Gastrocnemius medialis (tissue), 4 donors: ENCODE results near the gene RBM14. TPM values are rescaled to one million over a fixed set of nuclear protein-coding genes. Genes with fewer than 3 reads are reported as not detected.

Source experiments
- ATAC-seq, 2 donors: fragments of 150-250 bp; one replicate each; pipeline ENCODE4 v1.9.1; 2016
- DNase-seq, 2 donors: peaks; one replicate each; pipeline ENCODE4 v3.0.0-alpha.2; 2019
- H3K27ac ChIP-seq, 4 donors: fragments of 200-600 bp; sonication (generic); 1 replicate in 1 of 4; 2 replicates in 3 of 4; pipeline ENCODE4 v1.5.1; 2016 to 2018; ENCODE audit warnings: mild to moderate bottlenecking in 2 of 4, moderate library complexity in 1 of 4
- H3K27me3 ChIP-seq, 3 donors: fragments of 200-600 bp; sonication (generic) in 2 of 3; 1 replicate in 1 of 3; 2 replicates in 2 of 3; pipeline versions ENCODE4 v1.5.1 to v1.6.0; 2016 to 2019; ENCODE audit warnings: mild to moderate bottlenecking in 1 of 3, moderate library complexity in 1 of 3
- H3K36me3 ChIP-seq, 2 donors: fragments of 200-600 bp; sonication (generic) in 1 of 2; one replicate each; pipeline ENCODE4 v1.5.1; 2017 to 2018
- H3K4me1 ChIP-seq, 2 donors: fragments of 200-600 bp; sonication (generic) in 1 of 2; one replicate each; pipeline ENCODE4 v1.5.1; 2016 to 2017; ENCODE audit warnings: mild to moderate bottlenecking in 2 of 2
- H3K4me3 ChIP-seq, 4 donors: fragments of 200-600 bp; sonication (generic) in 3 of 4; 1 replicate in 1 of 4; 2 replicates in 3 of 4; pipeline ENCODE4 v1.5.1; 2016 to 2019; ENCODE audit warnings: mild to moderate bottlenecking in 2 of 4
- H3K9me3 ChIP-seq, 3 donors: fragments of 200-600 bp; sonication (generic) in 2 of 3; 1 replicate in 1 of 3; 2 replicates in 2 of 3; pipeline ENCODE4 v1.5.1; 2016 to 2019
- CTCF ChIP-seq, 5 experiments: fragments of 450-650 bp in 3 of 5; fragments of 200-600 bp in 2 of 5; sonication (generic) in 2 of 5; IDR thresholded peaks in 4 of 5; conservative IDR thresholded peaks in 1 of 5; 1 replicate in 4 of 5; 2 replicates in 1 of 5; pipeline ENCODE4 v1.5.1; 2016 to 2019; ENCODE audit warnings: antibody characterized with exemption in 5 of 5, mild to moderate bottlenecking in 3 of 5, moderate library complexity in 3 of 5
- POLR2A ChIP-seq, 2 donors: fragments of 450-650 bp; IDR thresholded peaks; one replicate each; pipeline ENCODE4 v1.6.1; 2017; ENCODE audit warnings: antibody characterized with exemption in 2 of 2, mild to moderate bottlenecking in 2 of 2, moderate library complexity in 2 of 2
- in situ Hi-C, 4 donors: fragments of 200-750 bp; cut with MboI; loops; one replicate each; pipeline versions ENCODE4 v1.15.0 to v1.8.0; 2017; ENCODE audit warnings: low sequenced_read_pairs in 4 of 4
- intact Hi-C: fragments of 100-400 bp; cut with DNase I; formaldehyde crosslinking; loops from one replicate; pipeline ENCODE4 v1.15.1; 2023; ENCODE audit warnings: low total_unique reads
- total RNA-seq, 4 donors: library from RNA; depleted of rRNA; stranded (reverse); fragments of >200 nt; gene quantifications; one replicate each; pipeline versions ENCODE4 v1.1.0 to v1.2.3, GENCODE V29; 2016

RBM14 gene
- total RNA-seq, 4 donors from 2014 or later: 17.0 to 43.2 (median 29.4) TPM

GRCh38 chr11:66619080-66619554 lies 2.7 kb downstream of the RBM14 start:
- H3K9me3 ChIP-seq: no peaks in the 10 kb centered on the region
- intact Hi-C loops: no loop called here
- peak overlapping the region; percentile 77 to 96 (median 93) for H3K4me3 ChIP-seq
- H3K27me3 ChIP-seq: no peaks in the 10 kb centered on the region
- ATAC-seq: no peak
- peak overlapping the region in 2 of 4 donors; percentile 95 for H3K27ac ChIP-seq
- peaks cover 0 to 2% of the 10 kb centered on the region in 2 donors for H3K36me3 ChIP-seq
- TF ChIP-seq CTCF (IDR thresholded peaks at IDR 0.05 in 4 of 5, conservative IDR thresholded peaks at IDR 0.05 in 1 of 5): no peak
- TF ChIP-seq POLR2A (IDR thresholded peaks at IDR 0.05): no peak
- in situ Hi-C loops: no loop called here
- peaks cover 54 to 68% of the 10 kb centered on the region in 2 donors for H3K4me1 ChIP-seq
- no peak for DNase-seq

- H3K9me3 ChIP-seq: no peaks in the 10 kb centered on the region
- no peak overlapping the region for H3K4me3 ChIP-seq
- H3K4me1 ChIP-seq: peaks cover 33 to 49% of the 10 kb centered on the region in 2 donors
- DNase-seq (no peak), ATAC-seq (no peak)
- H3K27ac ChIP-seq: no peak overlapping the region
- intact Hi-C loops: no loop called here
- no peak for TF ChIP-seq POLR2A (IDR thresholded peaks at IDR 0.05)
- no peak for TF ChIP-seq CTCF (IDR thresholded peaks at IDR 0.05 in 4 of 5, conservative IDR thresholded peaks at IDR 0.05 in 1 of 5)
- peaks cover 0 to 49% of the 10 kb centered on the region in 2 donors for H3K36me3 ChIP-seq
- no peaks in the 10 kb centered on the region for H3K27me3 ChIP-seq
- in situ Hi-C loops: no loop called here
These were observed 8.0 kb downstream of the RBM14 start for GRCh38 chr11:66624450-66624849.

GRCh38 chr11:66625041-66625751 lies 8.8 kb downstream of the RBM14 start:
- TF ChIP-seq CTCF (IDR thresholded peaks at IDR 0.05 in 4 of 5, conservative IDR thresholded peaks at IDR 0.05 in 1 of 5): no peak
- no peak overlapping the region for H3K27ac ChIP-seq
- no peaks in the 10 kb centered on the region for H3K27me3 ChIP-seq
- in situ Hi-C loops: no loop called here
- DNase-seq: no peak
- H3K4me1 ChIP-seq: peaks cover 33 to 43% of the 10 kb centered on the region in 2 donors
- H3K9me3 ChIP-seq: no peaks in the 10 kb centered on the region
- intact Hi-C loops: no loop called here
- ATAC-seq: no peak
- peaks cover 0 to 49% of the 10 kb centered on the region in 2 donors for H3K36me3 ChIP-seq
- H3K4me3 ChIP-seq: no peak overlapping the region

GRCh38 chr11:66625752-66626149 lies 9.3 kb downstream of the RBM14 start:
- Histone ChIP-seq H3K9me3 (no peaks in the 10 kb centered on the region), H3K27ac (no peak overlapping the region)

More at GRCh38 chr11:66625752-66626149, 9.3 kb downstream of the RBM14 start:
- no peak for DNase-seq
- TF ChIP-seq CTCF (IDR thresholded peaks at IDR 0.05 in 4 of 5, conservative IDR thresholded peaks at IDR 0.05 in 1 of 5): no peak
- no peak for TF ChIP-seq POLR2A (IDR thresholded peaks at IDR 0.05)
- Histone ChIP-seq H3K4me3 (no peak overlapping the region), H3K27me3 (no peaks in the 10 kb centered on the region), H3K4me1 (peaks cover 27 to 38% of the 10 kb centered on the region in 2 donors), H3K36me3 (peaks cover 0 to 49% of the 10 kb centered on the region in 2 donors)
- in situ Hi-C loops (no loop called here), intact Hi-C loops (no loop called here)
- no peak for ATAC-seq
